Mucosa of descending colon (tissue), 3 donors: ENCODE results near the gene CHMP6. TPM values are rescaled to one million over a fixed set of nuclear protein-coding genes. Genes with fewer than 3 reads are reported as not detected.

Experiments
- ATAC-seq: fragments of 200-7000 bp; cut with Tn5 transposase; one replicate; pipeline ENCODE4 v1.9.1; 2020; ENCODE audit warnings: mild to moderate bottlenecking, moderate library complexity
- DNase-seq, 3 donors: peaks; one replicate each; pipeline ENCODE4 v3.0.0-alpha.2; 2020
- H3K36me3 ChIP-seq: fragments of 200-600 bp; one replicate; pipeline ENCODE4 v1.8.0; 2021; ENCODE audit warnings: low read depth, mild to moderate bottlenecking
- H3K4me1 ChIP-seq: fragments of 200-600 bp; one replicate; pipeline ENCODE4 v1.8.0; 2021; ENCODE audit warnings: low read depth, mild to moderate bottlenecking
- H3K4me3 ChIP-seq: fragments of 200-600 bp; one replicate; pipeline ENCODE4 v1.8.0; 2021; ENCODE audit warnings: mild to moderate bottlenecking
- H3K9me3 ChIP-seq: fragments of 200-600 bp; one replicate; pipeline ENCODE4 v1.8.0; 2021; ENCODE audit warnings: mild to moderate bottlenecking
- CTCF ChIP-seq: fragments of 200-600 bp; IDR thresholded peaks from one replicate; pipeline ENCODE4 v1.8.0; 2022; ENCODE audit warnings: antibody characterized with exemption, mild to moderate bottlenecking
- intact Hi-C, 2 donors: fragments of 100-400 bp; cut with DNase I in 1 of 2; cut with micrococcal nuclease in 1 of 2; formaldehyde crosslinking; loops; one replicate each; pipeline versions ENCODE4 v1.11.0 to v1.11.1; 2022; cut with DNase I, micrococcal nuclease
- total RNA-seq, 3 donors: library from RNA; stranded (reverse); fragmentation: NEBNext Ultra II Directional in 2 of 3; extraction: Animal tissue kit (Norgen Biotek cat#: 25700) in 2 of 3; gene quantifications; one replicate each; pipeline versions ENCODE4 v1.2.1 to v1.2.4, GENCODE V29; 2021 to 2023
- donor health status: DM: no; HTN: no; CAD: no; lungs with moderate emphysema.
- donor health status: DM: no; HTN: no; CAD: no.
- donor health status: DM: no; HTN: yes; CAD: no.

The CHMP6 gene
- total RNA-seq, 3 donors from 2014 or later: 35.1 to 43.9 (median 35.4) TPM

- no peak for ATAC-seq
- no peaks in the 10 kb centered on the region for H3K9me3 ChIP-seq
- DNase-seq: no peak
- H3K4me3 ChIP-seq: no peak overlapping the region
- H3K36me3 ChIP-seq: no peaks in the 10 kb centered on the region
- TF ChIP-seq CTCF: no peak
- intact Hi-C loops: no loop called here
- peaks cover 6% of the 10 kb centered on the region for H3K4me1 ChIP-seq
These were observed 45.2 kb upstream of the CHMP6 start for GRCh38 chr17:80946449-80946848.

GRCh38 chr17:80947200-80947940, 44.3 kb upstream of the CHMP6 start:
- intact Hi-C loops: no loop called here
- DNase-seq (no peak), ATAC-seq (no peak)
- Histone ChIP-seq H3K9me3 (no peaks in the 10 kb centered on the region), H3K4me3 (no peak overlapping the region), H3K36me3 (no peaks in the 10 kb centered on the region), H3K4me1 (peaks cover 3% of the 10 kb centered on the region)
- no peak for TF ChIP-seq CTCF

GRCh38 chr17:80948019-80948975, 43.3 kb upstream of the CHMP6 start:
- H3K9me3 ChIP-seq: no peaks in the 10 kb centered on the region
- DNase-seq (peak in 2 of 3 donors; percentile 13 to 46), ATAC-seq (no peak)
- no peaks in the 10 kb centered on the region for H3K4me1 ChIP-seq
- H3K4me3 ChIP-seq: no peak overlapping the region
- intact Hi-C loops: no loop called here
- H3K36me3 ChIP-seq: no peaks in the 10 kb centered on the region
- no peak for TF ChIP-seq CTCF

- DNase-seq: peak in 1 of 3 donors; percentile 22
- H3K4me3 ChIP-seq: no peak overlapping the region
These were observed 42.6 kb upstream of the CHMP6 start for GRCh38 chr17:80948976-80949450.

More at GRCh38 chr17:80948976-80949450, 42.6 kb upstream of the CHMP6 start:
- ATAC-seq: no peak
- no peaks in the 10 kb centered on the region for H3K4me1 ChIP-seq
- intact Hi-C loops: no loop called here
- H3K9me3 ChIP-seq: no peaks in the 10 kb centered on the region
- no peak for TF ChIP-seq CTCF
- no peaks in the 10 kb centered on the region for H3K36me3 ChIP-seq
